Ovary (tissue), 3 donors: ENCODE data around the gene SORCS2.

Source experiments
- CTCF ChIP-seq, 3 donors: fragments of 450-650 bp in 2 of 3; fragments of 200-600 bp in 1 of 3; IDR thresholded peaks; one replicate each; pipeline versions ENCODE4 v1.5.1 to v1.8.0; 2016 to 2022; ENCODE audit warnings: antibody characterized with exemption in 3 of 3, mild to moderate bottlenecking in 1 of 3
- EP300 ChIP-seq: sonication (generic); formaldehyde crosslinking; IDR thresholded peaks from one replicate; pipeline ENCODE4 v1.6.1; 2017; ENCODE audit warnings: antibody characterized with exemption
- donor health status: DM: no; HTN: no; CAD: no.

DNA sequence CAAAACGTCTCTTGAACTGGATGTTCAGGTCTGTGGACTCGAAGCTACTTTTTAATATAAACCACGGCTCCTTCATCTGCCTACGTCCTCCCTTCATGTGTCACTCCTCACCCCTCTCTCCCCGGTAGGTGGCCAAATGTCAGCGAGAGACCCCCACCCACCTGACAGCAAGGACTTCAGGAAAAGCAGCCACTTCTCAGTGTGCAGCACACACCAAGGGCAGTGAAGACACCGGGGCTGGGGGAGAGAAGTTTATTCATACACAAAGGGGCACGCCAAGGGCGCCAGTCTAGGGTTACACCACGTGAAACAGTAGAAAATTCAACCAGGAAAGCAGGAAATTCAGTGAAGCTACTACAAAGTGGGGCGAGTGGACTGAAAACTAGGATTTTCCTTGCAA lies 566.1 kb downstream of the SORCS2 start:
- TF ChIP-seq CTCF (IDR thresholded peaks at IDR 0.05) = no peak
- no peak for TF ChIP-seq EP300
